ENCODE measurements around the gene NOS1. TPM values are rescaled to one million over a fixed set of nuclear protein-coding genes. Genes with fewer than 3 reads are reported as not detected.

Gene NOS1
- polyA plus RNA-seq, 1 experiment = not detected

GRCh38 chr12:117169548-117169947 lies 191.9 kb downstream of the NOS1 start:
- POLR2A ChIA-PET = no interaction called here
- DNase-seq (ENCODE audit: low read depth, low spot score) = no peak
- Histone ChIP-seq H3K4me3 (ENCODE audit: low read depth, low read length) (no peak overlapping the region), H3K27ac (ENCODE audit: low read depth, low read length) (no peak overlapping the region), H3K9me3 (ENCODE audit: control insufficient read depth, insufficient read depth, low read length) (no peaks in the 10 kb centered on the region), H3K27me3 (ENCODE audit: control insufficient read depth, insufficient read depth, low read length) (no peaks in the 10 kb centered on the region)
- TF ChIP-seq, protein P1, sequence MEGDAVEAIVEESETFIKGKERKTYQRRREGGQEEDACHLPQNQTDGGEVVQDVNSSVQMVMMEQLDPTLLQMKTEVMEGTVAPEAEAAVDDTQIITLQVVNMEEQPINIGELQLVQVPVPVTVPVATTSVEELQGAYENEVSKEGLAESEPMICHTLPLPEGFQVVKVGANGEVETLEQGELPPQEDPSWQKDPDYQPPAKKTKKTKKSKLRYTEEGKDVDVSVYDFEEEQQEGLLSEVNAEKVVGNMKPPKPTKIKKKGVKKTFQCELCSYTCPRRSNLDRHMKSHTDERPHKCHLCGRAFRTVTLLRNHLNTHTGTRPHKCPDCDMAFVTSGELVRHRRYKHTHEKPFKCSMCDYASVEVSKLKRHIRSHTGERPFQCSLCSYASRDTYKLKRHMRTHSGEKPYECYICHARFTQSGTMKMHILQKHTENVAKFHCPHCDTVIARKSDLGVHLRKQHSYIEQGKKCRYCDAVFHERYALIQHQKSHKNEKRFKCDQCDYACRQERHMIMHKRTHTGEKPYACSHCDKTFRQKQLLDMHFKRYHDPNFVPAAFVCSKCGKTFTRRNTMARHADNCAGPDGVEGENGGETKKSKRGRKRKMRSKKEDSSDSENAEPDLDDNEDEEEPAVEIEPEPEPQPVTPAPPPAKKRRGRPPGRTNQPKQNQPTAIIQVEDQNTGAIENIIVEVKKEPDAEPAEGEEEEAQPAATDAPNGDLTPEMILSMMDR (IDR thresholded peaks at IDR 0.05; ENCODE audit: low read depth, low read length) = no peak
- CTCF ChIA-PET = no interaction called here

- Histone ChIP-seq H3K9me3 (ENCODE audit: control insufficient read depth, insufficient read depth, low read length) (no peaks in the 10 kb centered on the region), H3K27me3 (ENCODE audit: control insufficient read depth, insufficient read depth, low read length) (no peaks in the 10 kb centered on the region), H3K4me3 (ENCODE audit: low read depth, low read length) (no peak overlapping the region), H3K27ac (ENCODE audit: low read depth, low read length) (no peak overlapping the region)
- CTCF ChIA-PET = no interaction called here
- no peak for DNase-seq (ENCODE audit: low read depth, low spot score)
- TF ChIP-seq, protein P1 (IDR thresholded peaks at IDR 0.05; ENCODE audit: low read depth, low read length) = no peak
- POLR2A ChIA-PET = no interaction called here
Measured at GRCh38 chr12:117168976-117169375, 192.4 kb downstream of the NOS1 start.

GRCh38 chr12:117167769-117168168 lies 193.7 kb downstream of the NOS1 start:
- TF ChIP-seq, protein P1 (IDR thresholded peaks at IDR 0.05; ENCODE audit: low read depth, low read length) = no peak
- H3K9me3 ChIP-seq (ENCODE audit: control insufficient read depth, insufficient read depth, low read length) = no peaks in the 10 kb centered on the region
- ChIA-PET CTCF (no interaction called here), POLR2A (no interaction called here)
- no peak for DNase-seq (ENCODE audit: low read depth, low spot score)
- no peak overlapping the region for H3K27ac ChIP-seq (ENCODE audit: low read depth, low read length)
- no peaks in the 10 kb centered on the region for H3K27me3 ChIP-seq (ENCODE audit: control insufficient read depth, insufficient read depth, low read length)
- no peak overlapping the region for H3K4me3 ChIP-seq (ENCODE audit: low read depth, low read length)

- H3K27ac ChIP-seq (ENCODE audit: low read depth, low read length) = no peak overlapping the region
- DNase-seq (ENCODE audit: low read depth, low spot score) = no peak
- H3K4me3 ChIP-seq (ENCODE audit: low read depth, low read length) = no peak overlapping the region
- H3K9me3 ChIP-seq (ENCODE audit: control insufficient read depth, insufficient read depth, low read length) = no peaks in the 10 kb centered on the region
- TF ChIP-seq, protein P1 (IDR thresholded peaks at IDR 0.05; ENCODE audit: low read depth, low read length) = no peak
- no peaks in the 10 kb centered on the region for H3K27me3 ChIP-seq (ENCODE audit: control insufficient read depth, insufficient read depth, low read length)
- ChIA-PET POLR2A (no interaction called here), CTCF (no interaction called here)
Measured at GRCh38 chr12:117166107-117166506, 195.3 kb downstream of the NOS1 start.

GRCh38 chr12:117165342-117165741 lies 196.1 kb downstream of the NOS1 start:
- POLR2A ChIA-PET = no interaction called here
- DNase-seq (ENCODE audit: low read depth, low spot score) = no peak
- TF ChIP-seq, protein P1 (IDR thresholded peaks at IDR 0.05; ENCODE audit: low read depth, low read length) = no peak
- H3K9me3 ChIP-seq (ENCODE audit: control insufficient read depth, insufficient read depth, low read length) = no peaks in the 10 kb centered on the region
- no peak overlapping the region for H3K27ac ChIP-seq (ENCODE audit: low read depth, low read length)
- no peak overlapping the region for H3K4me3 ChIP-seq (ENCODE audit: low read depth, low read length)
- no peaks in the 10 kb centered on the region for H3K27me3 ChIP-seq (ENCODE audit: control insufficient read depth, insufficient read depth, low read length)
- CTCF ChIA-PET = no interaction called here

Data from AG04450 (cell line).